H7 (cell line): ENCODE data around the gene DIPK1B. TPM values are rescaled to one million over a fixed set of nuclear protein-coding genes. Genes with fewer than 3 reads are reported as not detected.

Source experiments
- DNase-seq: peaks from one replicate; pipeline ENCODE4 v3.0.0; 2012
- H3K27me3 ChIP-seq: 2 replicates; pipeline ENCODE4 v1.6.0; 2011; ENCODE audit warnings: mild to moderate bottlenecking, low read length; ENCODE audit not compliant: control insufficient read depth, insufficient read depth
- H3K36me3 ChIP-seq: replicated peaks from 2 replicates; pipeline ENCODE4 v1.5.1; 2011; ENCODE audit warnings: low read length; ENCODE audit not compliant: control insufficient read depth, insufficient read depth
- H3K4me3 ChIP-seq: 2 replicates; pipeline ENCODE4 v1.5.1; 2011; ENCODE audit warnings: low read depth, mild to moderate bottlenecking, control low read depth, low read length, moderate library complexity; ENCODE audit not compliant: insufficient read depth
- total RNA-seq: library from RNA; depleted of rRNA; stranded (reverse); fragments of >200 nt; shearing (Covaris generic); gene quantifications from 2 replicates; pipeline ENCODE4 v1.2.3, GENCODE V29; 2014; rRNA removed

DIPK1B gene
- total RNA-seq, 1 experiment from 2014 or later, result 75.7 TPM

- H3K27me3 ChIP-seq, result no peaks in the 10 kb centered on the region; the same call in 1 of the 2 replicates
- DNase-seq, result peak; percentile 96
- peak overlapping the region; percentile 36; the same call in 1 of the 2 replicates for H3K4me3 ChIP-seq
- H3K36me3 ChIP-seq, result no peaks in the 10 kb centered on the region
These were observed 57.4 kb downstream of the DIPK1B start for GRCh38 chr9:136769710-136770191.

- DNase-seq, result no peak
- Histone ChIP-seq H3K4me3 (no peak overlapping the region), H3K27me3 (no peaks in the 10 kb centered on the region; the same call in 1 of the 2 replicates), H3K36me3 (no peaks in the 10 kb centered on the region)
These were observed 59.6 kb downstream of the DIPK1B start for GRCh38 chr9:136771907-136772415.

GRCh38 chr9:136773386-136774044 is 61.1 kb downstream of the DIPK1B start:
- DNase-seq, result peak; percentile 88
- Histone ChIP-seq H3K4me3 (no peak overlapping the region), H3K36me3 (no peaks in the 10 kb centered on the region), H3K27me3 (no peaks in the 10 kb centered on the region; the same call in 1 of the 2 replicates)

Other genes starting within 250 kb of the DIPK1B start
- 17.7 and 23.2 TPM in 2 replicates for gene SEC16A, start 229.5 kb upstream of the DIPK1B start, total RNA-seq
- gene NOTCH1, start 166.5 kb upstream of the DIPK1B start, total RNA-seq, result 32.2 and 33.3 TPM in 2 replicates
- 68.5 and 87.3 TPM in 2 replicates for gene EGFL7, start 49.7 kb upstream of the DIPK1B start, total RNA-seq
- 41.1 and 54.7 TPM in 2 replicates for gene AGPAT2, start 25.1 kb upstream of the DIPK1B start, total RNA-seq
- 0.76 and 1.4 TPM in 2 replicates for gene LCN10, start 30.4 kb downstream of the DIPK1B start, total RNA-seq
- gene LCN6, start 36.0 kb downstream of the DIPK1B start, total RNA-seq, result not detected in 2 replicates
- gene LCN8, start 45.7 kb downstream of the DIPK1B start, total RNA-seq, result not detected in 2 replicates
- 0.18 TPM in 1 of 2 replicates, not detected in the other for gene LCN15, start 51.9 kb downstream of the DIPK1B start, total RNA-seq
- 73.9 and 80.6 TPM in 2 replicates for gene TMEM141, start 78.8 kb downstream of the DIPK1B start, total RNA-seq
- gene CCDC183, start 83.8 kb downstream of the DIPK1B start, total RNA-seq, result 0.66 and 0.85 TPM in 2 replicates
- gene RABL6, start 95.4 kb downstream of the DIPK1B start, total RNA-seq, result 150 TPM in 2 replicates
- 0.14 and 0.52 TPM in 2 replicates for gene AJM1, start 129.9 kb downstream of the DIPK1B start, total RNA-seq
- gene PHPT1, start 136.8 kb downstream of the DIPK1B start, total RNA-seq, result 68.2 and 75.5 TPM in 2 replicates
- gene MAMDC4, start 139.8 kb downstream of the DIPK1B start, total RNA-seq, result 1.2 and 3.0 TPM in 2 replicates
- gene EDF1, start 153.7 kb downstream of the DIPK1B start, total RNA-seq, result 213 and 240 TPM in 2 replicates
- 40.9 and 48.6 TPM in 2 replicates for gene TRAF2, start 173.9 kb downstream of the DIPK1B start, total RNA-seq
- 97.5 and 105 TPM in 2 replicates for gene FBXW5, start 232.2 kb downstream of the DIPK1B start, total RNA-seq
- not detected in 2 replicates for gene C8G, start 232.7 kb downstream of the DIPK1B start, total RNA-seq
- gene LCN12, start 239.7 kb downstream of the DIPK1B start, total RNA-seq, result 0.38 and 2.9 TPM in 2 replicates